Measurements from ENCODE around the gene LZTR1.
"Not testable (repeated sequence)": the region's sequence is repeated elsewhere in the genome, so short reads cannot be mapped to it uniquely, and the experiment has no call there.

LZTR1 gene

GRCh38 chr22:20981787-20982562 is at the start of gene LZTR1:
TSS of gene LZTR1 (plus strand) at chr22:20982297. CDS start at chr22:20982372, 75 bp downstream.
- peak; percentile 86 to 93 (median 88) for DNase-seq

- DNase-seq: no peak
Observed at GRCh38 chr22:20933910-20934309, 48.2 kb upstream of the LZTR1 start.

GRCh38 chr22:20935049-20935448 is 47.0 kb upstream of the LZTR1 start:
- not testable (repeated sequence) for DNase-seq

DNA sequence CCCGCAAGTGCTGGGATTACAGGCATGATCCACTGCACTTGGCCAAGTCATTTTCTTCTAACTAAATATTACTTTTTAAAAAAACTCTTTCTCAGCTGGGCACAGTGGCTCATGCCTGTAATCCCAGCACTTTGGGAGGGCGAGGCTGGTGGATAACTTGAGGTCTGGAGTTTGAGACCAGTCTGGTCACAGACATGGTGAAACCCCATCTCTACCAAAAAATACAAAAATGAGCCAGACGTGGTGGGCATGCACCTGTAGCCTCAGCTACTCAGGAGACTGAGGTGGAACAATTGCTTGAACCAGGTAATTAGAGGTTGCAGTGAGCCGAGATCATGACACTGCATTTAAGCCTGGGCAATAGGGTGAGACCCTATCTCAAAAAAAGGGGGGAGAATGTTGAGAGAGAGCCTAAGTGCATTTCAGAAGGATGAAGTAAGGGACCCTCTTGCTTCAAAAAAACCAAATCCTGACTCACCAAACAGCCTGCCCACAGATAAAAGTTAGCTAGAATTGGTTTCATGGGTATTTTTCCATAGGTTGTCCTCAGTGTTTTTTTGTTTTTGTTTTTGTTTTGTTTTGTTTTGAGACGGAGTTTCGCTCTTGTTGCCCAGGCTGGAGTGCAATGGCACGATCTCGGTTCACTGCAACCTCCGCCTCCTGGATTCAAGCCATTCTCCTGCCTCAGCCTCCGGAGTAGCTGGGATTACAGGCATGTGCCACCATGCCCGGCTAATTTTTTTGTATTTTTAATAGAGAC is 46.1 kb upstream of the LZTR1 start:
- DNase-seq: not testable (repeated sequence)

- no peak for DNase-seq
Observed at GRCh38 chr22:20937031-20937793, 44.9 kb upstream of the LZTR1 start.

- DNase-seq: no peak
Observed at GRCh38 chr22:20937794-20938671, 44.1 kb upstream of the LZTR1 start.

- not testable (repeated sequence) for DNase-seq
Observed at GRCh38 chr22:20939457-20940185, 42.5 kb upstream of the LZTR1 start.

GRCh38 chr22:20940186-20940651 is 41.9 kb upstream of the LZTR1 start:
- no peak for DNase-seq

- DNase-seq: no peak
Observed at GRCh38 chr22:20940904-20941385, 41.2 kb upstream of the LZTR1 start.

GRCh38 chr22:20942203-20942902 is 39.7 kb upstream of the LZTR1 start:
- not testable (repeated sequence) for DNase-seq

DNA sequence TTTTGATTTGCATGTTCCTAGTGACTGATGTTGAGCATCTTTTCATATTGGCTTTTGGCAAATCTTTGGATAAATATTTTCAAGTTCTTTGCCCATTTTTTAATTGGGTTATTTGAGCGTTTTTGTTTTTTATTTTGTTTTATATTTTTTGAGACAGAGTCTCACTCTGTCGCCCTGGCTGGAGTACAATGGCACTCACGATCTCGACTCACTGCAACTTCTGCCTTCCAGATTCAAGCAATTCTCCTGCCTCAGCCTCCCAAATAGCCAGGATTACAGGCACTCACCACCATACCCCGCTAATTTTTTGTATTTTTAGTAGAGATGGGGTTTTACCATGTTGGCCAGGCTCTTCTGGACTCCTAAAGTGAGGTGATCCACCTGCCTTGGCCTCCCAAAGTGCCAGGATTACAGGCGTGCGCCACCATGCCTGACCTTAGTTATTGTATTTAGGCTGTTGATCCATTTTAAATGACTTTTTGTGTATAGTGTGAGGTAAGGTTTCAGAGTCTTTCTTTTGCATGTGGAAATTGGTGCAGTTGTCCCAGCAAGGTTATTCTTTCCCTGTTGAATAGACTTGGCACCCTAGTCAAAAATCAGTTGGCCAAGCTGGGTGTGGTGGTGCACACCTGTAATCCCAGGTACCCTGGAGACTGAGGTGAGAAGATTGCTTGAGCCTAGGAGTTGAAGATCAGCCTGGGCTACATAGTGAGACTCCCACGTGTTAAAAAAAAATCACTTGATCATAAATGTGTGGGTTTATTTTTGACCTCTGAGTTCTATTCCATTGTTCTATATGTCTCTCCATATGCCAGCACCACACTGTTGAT is 38.8 kb upstream of the LZTR1 start:
- no peak for DNase-seq

GRCh38 chr22:20944042-20944441 is 38.1 kb upstream of the LZTR1 start:
- DNase-seq: no peak

DNA sequence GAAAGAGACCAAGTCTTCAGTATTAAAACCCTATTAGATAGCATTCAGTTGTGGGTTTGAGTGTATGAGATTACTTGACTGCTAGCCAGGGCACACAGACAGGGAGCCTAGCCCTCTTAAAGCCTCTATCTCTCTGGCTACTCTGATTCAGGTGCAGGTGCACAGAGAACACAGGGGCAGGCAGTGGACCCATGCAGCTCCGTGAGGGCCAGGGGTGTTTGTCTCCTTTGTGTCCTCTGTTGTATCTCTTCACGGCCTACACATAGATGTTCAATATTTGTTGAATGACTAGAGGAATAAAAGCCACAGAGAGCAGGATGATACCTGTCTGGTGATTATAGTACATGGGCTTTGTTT is 36.5 kb upstream of the LZTR1 start:
- no peak for DNase-seq

- DNase-seq: no peak
Observed at GRCh38 chr22:20946080-20946986, 35.8 kb upstream of the LZTR1 start.

DNA sequence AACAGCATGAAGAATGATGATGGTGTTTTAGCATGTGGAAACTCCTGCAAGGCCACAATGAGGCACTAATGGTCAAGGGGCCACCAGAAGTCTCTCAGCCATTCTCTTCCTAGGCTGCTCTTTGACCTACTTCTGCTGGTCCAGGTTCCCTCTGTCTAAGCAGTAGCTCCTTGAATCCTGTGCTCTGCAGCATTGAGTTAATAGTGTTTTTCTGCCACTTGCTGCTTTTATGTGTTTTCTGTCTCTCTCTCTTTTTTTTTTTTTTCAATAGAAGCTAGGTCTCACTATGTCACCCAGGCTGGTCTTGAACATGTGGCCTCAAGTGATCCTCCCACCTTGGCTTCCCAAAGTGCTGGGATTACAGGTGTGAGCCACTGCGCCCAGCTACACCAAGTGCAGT is 35.1 kb upstream of the LZTR1 start:
- no peak for DNase-seq

GRCh38 chr22:20948450-20948849 is 33.6 kb upstream of the LZTR1 start:
- DNase-seq: no peak

DNA sequence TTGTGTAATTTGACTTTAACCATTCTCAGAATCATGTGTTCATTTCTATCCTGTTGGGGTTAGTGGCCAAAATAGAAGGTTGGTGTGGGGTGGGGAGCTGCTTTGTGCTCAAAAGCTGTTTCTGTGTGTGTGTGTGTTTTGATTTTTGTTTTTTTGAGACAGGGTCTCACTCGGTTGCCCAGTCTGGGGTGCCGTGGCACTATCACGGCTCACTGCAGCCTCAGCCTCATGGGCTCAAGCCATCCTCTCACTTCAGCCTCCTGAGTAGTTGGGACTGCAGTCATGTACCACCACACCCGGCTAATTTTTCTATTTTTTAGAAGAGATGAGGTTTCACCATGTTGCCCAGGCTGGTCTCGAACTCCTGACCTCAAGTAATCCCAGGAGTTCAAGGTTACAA is 33.1 kb upstream of the LZTR1 start:
- no peak for DNase-seq

DNA sequence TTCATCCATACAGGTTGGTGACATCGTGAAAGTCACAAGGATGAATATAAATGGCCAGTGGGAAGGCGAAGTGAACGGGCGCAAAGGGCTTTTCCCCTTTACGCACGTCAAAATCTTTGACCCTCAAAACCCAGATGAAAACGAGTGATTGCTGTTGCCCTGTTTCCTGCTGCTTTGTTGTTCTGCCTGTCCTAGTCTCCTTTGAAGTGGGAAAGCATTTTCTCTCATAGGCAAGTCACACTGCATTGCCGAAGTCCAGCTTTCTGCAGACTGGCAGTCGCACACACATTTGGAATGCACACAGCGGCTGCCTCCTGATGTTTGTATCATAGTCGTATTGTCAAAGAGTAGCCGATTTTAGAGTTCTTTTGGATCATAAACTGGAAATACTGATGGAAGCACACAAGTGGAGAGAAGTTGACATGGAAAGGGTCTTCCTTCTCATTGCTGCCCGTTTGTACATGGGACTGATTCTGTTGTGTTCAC is 32.4 kb upstream of the LZTR1 start:
- no peak for DNase-seq

All from suppressor macrophage treated with lipopolysaccharide for 1 hour (primary cell).